Heart left ventricle (tissue), 16 donors: ENCODE results near the gene RPP21. TPM values are rescaled to one million over a fixed set of nuclear protein-coding genes. Genes with fewer than 3 reads are reported as not detected.

Source experiments
- ATAC-seq, 4 donors: fragments of 200-7000 bp; cut with Tn5 transposase; one replicate each; pipeline ENCODE4 v1.9.1; 2020 to 2022; ENCODE audit warnings: moderate library complexity in 4 of 4, mild to moderate bottlenecking in 3 of 4, moderate number of reproducible peaks in 1 of 4
- DNase-seq, 5 donors: peaks; one replicate each; pipeline ENCODE4 v3.0.0-alpha.2; 2020
- H3K27ac ChIP-seq, 12 donors: fragments of 200-600 bp; sonication (generic) in 4 of 12; one replicate each; pipeline versions ENCODE4 v1.5.0 to v1.8.0; 2016 to 2022; ENCODE audit warnings: mild to moderate bottlenecking in 2 of 12
- H3K27me3 ChIP-seq, 9 donors: fragments of 200-600 bp; sonication (generic) in 2 of 9; one replicate each; pipeline versions ENCODE4 v1.5.1 to v1.8.0; 2016 to 2022; ENCODE audit warnings: mild to moderate bottlenecking in 3 of 9
- H3K36me3 ChIP-seq, 9 donors: fragments of 200-600 bp; sonication (generic) in 2 of 9; one replicate each; pipeline versions ENCODE4 v1.5.0 to v1.8.0; 2018 to 2022; ENCODE audit warnings: mild to moderate bottlenecking in 2 of 9
- H3K4me1 ChIP-seq, 12 donors: fragments of 200-600 bp; sonication (generic) in 4 of 12; one replicate each; pipeline versions ENCODE4 v1.5.0 to v1.8.0; 2016 to 2022; ENCODE audit warnings: mild to moderate bottlenecking in 3 of 12
- H3K4me3 ChIP-seq, 12 donors: fragments of 200-600 bp; sonication (generic) in 4 of 12; one replicate each; pipeline versions ENCODE4 v1.5.0 to v1.8.0; 2017 to 2022; ENCODE audit warnings: mild to moderate bottlenecking in 9 of 12, moderate library complexity in 4 of 12
- H3K9me3 ChIP-seq, 12 donors: fragments of 200-600 bp; sonication (generic) in 4 of 12; one replicate each; pipeline versions ENCODE4 v1.5.0 to v1.8.0; 2016 to 2022; ENCODE audit warnings: mild to moderate bottlenecking in 1 of 12
- CTCF ChIP-seq, 12 donors: fragments of 200-600 bp; sonication (generic) in 4 of 12; IDR thresholded peaks; one replicate each; pipeline versions ENCODE4 v1.5.0 to v1.8.0; 2018 to 2022; ENCODE audit warnings: antibody characterized with exemption in 12 of 12, mild to moderate bottlenecking in 5 of 12
- POLR2A ChIP-seq, 2 donors: fragments of 450-650 bp; IDR thresholded peaks; one replicate each; pipeline ENCODE4 v1.6.1; 2017; ENCODE audit warnings: antibody characterized with exemption in 2 of 2, mild to moderate bottlenecking in 2 of 2, moderate library complexity in 2 of 2
- WGBS, 4 donors: extraction: QIAGEN DNeasy Blood & Tissue Kit in 2 of 4; methylation state at CpG; one replicate each; pipeline versions ENCODE4 v1.1.5 to v1.1.7; 2013 to 2018; 5-methylcytosine and 5-hydroxymethylcytosine counted together
- intact Hi-C, 10 donors: fragments of 100-400 bp; cut with DNase I; formaldehyde crosslinking; loops; one replicate each; pipeline versions ENCODE4 v1.11.1 to v1.14.2; 2022
- polyA plus RNA-seq, 2 donors: library from polyadenylated mRNA; stranded (reverse); fragments of 200-250 nt; gene quantifications; one replicate each; pipeline ENCODE4 v1.2.3, GENCODE V29; 2013
- total RNA-seq, 9 donors: library from RNA; depleted of rRNA in 2 of 9; stranded (reverse); fragments of >200 nt in 2 of 9; fragmentation: NEBNext Ultra II Directional in 3 of 9; extraction: Animal tissue kit (Norgen Biotek cat#: 25700) in 3 of 9; gene quantifications; one replicate each; pipeline versions ENCODE4 v1.1.0 to v1.2.4, GENCODE V29; 2016 to 2023
- donor health status: ischemic (EF 13 %, LVEDD 7.1; RV severe dilation, severe dysfunction).
- donor health status: healthy with polysubstance abuse.
- donor health status: DM: no; HTN: yes; CAD: no.
- donor health status: DM: no; HTN: no; CAD: no.
- donor health status: ischemic (EF 25% LVEDD 6.9; RV normal size, moderate dysfunction).
- donor health status: ischemic (EF 25% LVEDD 5.7; RV mildly dilated, moderate dysfunction).
- donor health status: healthy.
- donor health status: DM: yes; HTN: yes; CAD: no.
- donor health status: ischemic (EF 35%, LVEDD 5.7; RV mildly dilated, moderate dysfunction).
- donor health status: nonischemic (EF 11% LVEDD 7.7; RV severe dilation, severe dysfunction).
- donor health status: DM: yes; HTN: yes; CAD: no.
- donor health status: PGD.
- donor health status: ischemic (EF 29% LVEDD 5.4; RV normal size, mild dysfunction).
- donor health status: nonischemic (EF 23%, LVEDD 6.1; RV moderate dilation, normal function).

Gene RPP21
- total and polyA plus RNA-seq, 11 donors, result 17.3 to 88.9 (median 30.7) TPM

GRCh38 chr6:30325873-30326525 lies 19.0 kb upstream of the RPP21 start:
- intact Hi-C loops, result loop anchor here in 7 of 10 donors (1.0 to 10.0 kb wide), 7 partner anchors 19 to 261 kb away; partner anchors contain the start of genes TRIM26 (in 3 of the 7), POLR1H (in 1 of the 7), PPP1R11 (in 1 of the 7) and RPP21 (in 1 of the 7)
- 0 to 1% (median 0%) methylated on average over 23 to 29 of the region's 29 CpGs for WGBS, 4 donors
- H3K27ac ChIP-seq, result peak overlapping the region; percentile 91 to 99 (median 97)
- H3K4me1 ChIP-seq, result peaks cover 5 to 57% (median 24%) of the 10 kb centered on the region in 12 donors
- no peaks in the 10 kb centered on the region for H3K27me3 ChIP-seq
- H3K36me3 ChIP-seq, result peaks cover 2 to 25% (median 20%) of the 10 kb centered on the region in 9 donors
- H3K4me3 ChIP-seq, result peak overlapping the region; percentile 74 to 97 (median 86)
- DNase-seq, result peak in 2 of 5 donors; percentile 41 to 46
- TF ChIP-seq CTCF (IDR thresholded peaks at IDR 0.05) (no peak), POLR2A (IDR thresholded peaks at IDR 0.05) (no peak)
- H3K9me3 ChIP-seq, result no peaks in the 10 kb centered on the region
- ATAC-seq, result peak; percentile 51 to 84 (median 81)

GRCh38 chr6:30326526-30327231 lies 18.3 kb upstream of the RPP21 start, which contains the start of gene TRIM39:
TSS of gene TRIM39 (plus strand) at chr6:30326927. CDS start at chr6:30329318, 2,391 bp downstream.
- H3K27ac ChIP-seq, result peak within 1 kb of the TSS; percentile 91 to 99 (median 97)
- peaks cover 2 to 32% (median 27%) of the 10 kb centered on the region in 9 donors for H3K36me3 ChIP-seq
- DNase-seq (peak; percentile 86 to 94 (median 89)), ATAC-seq (peak; percentile 62 to 92 (median 88))
- TF ChIP-seq POLR2A (IDR thresholded peaks at IDR 0.05) (peak in 1 of 2 donors; percentile 77), CTCF (IDR thresholded peaks at IDR 0.05) (peak in 2 of 12 donors; percentile 13 to 20)
- intact Hi-C loops, result loop anchor here in 7 of 10 donors (1.0 to 10.0 kb wide), 7 partner anchors 18 to 262 kb away; partner anchors contain the start of genes TRIM26 (in 3 of the 7), POLR1H (in 1 of the 7), PPP1R11 (in 1 of the 7) and RPP21 (in 1 of the 7)
- peaks cover 5 to 51% (median 23%) of the 10 kb centered on the region in 12 donors for H3K4me1 ChIP-seq
- peak within 1 kb of the TSS; percentile 74 to 97 (median 86) for H3K4me3 ChIP-seq
- no peaks in the 10 kb centered on the region for H3K27me3 ChIP-seq
- 0 to 1% (median 1%) methylated on average over 40 to 90 of the region's 90 CpGs for WGBS, 4 donors
- H3K9me3 ChIP-seq, result no peaks in the 10 kb centered on the region

GRCh38 chr6:30327232-30327746 lies 17.7 kb upstream of the RPP21 start:
- no peak for DNase-seq
- WGBS, 4 donors, result 3 to 6% (median 4%) methylated on average over 17 of the region's 17 CpGs
- no peaks in the 10 kb centered on the region for H3K9me3 ChIP-seq
- H3K27ac ChIP-seq, result peak overlapping the region; percentile 91 to 99 (median 97)
- TF ChIP-seq POLR2A (IDR thresholded peaks at IDR 0.05), result no peak
- no peak for TF ChIP-seq CTCF (IDR thresholded peaks at IDR 0.05)
- intact Hi-C loops, result loop anchor here in 7 of 10 donors (2.0 to 10.0 kb wide), 6 partner anchors 18 to 262 kb away; partner anchors contain the start of genes TRIM26 (in 3 of the 7), POLR1H (in 1 of the 7), PPP1R11 (in 1 of the 7) and RPP21 (in 1 of the 7)
- ATAC-seq, result peak in 1 of 4 donors; percentile 3
- peak overlapping the region; percentile 74 to 97 (median 86) for H3K4me3 ChIP-seq
- peaks cover 5 to 45% (median 22%) of the 10 kb centered on the region in 12 donors for H3K4me1 ChIP-seq
- no peaks in the 10 kb centered on the region for H3K27me3 ChIP-seq
- H3K36me3 ChIP-seq, result peaks cover 2 to 38% (median 33%) of the 10 kb centered on the region in 9 donors
